Measurements from ENCODE around the gene UBLCP1.
"Not testable (repeated sequence)": the region's sequence is repeated elsewhere in the genome, so short reads cannot be mapped to it uniquely, and the experiment has no call there.

The UBLCP1 gene

GRCh38 chr5:159218595-159219023, 44.5 kb upstream of the UBLCP1 start:
- ChIA-PET POLR2A (no interaction called here), CTCF (no interaction called here)
- TF ChIP-seq PKNOX1 (IDR thresholded peaks at IDR 0.05) (no peak), HDGF (IDR thresholded peaks at IDR 0.05; ENCODE audit: borderline replicate concordance) (no peak), NFRKB (IDR thresholded peaks at IDR 0.05) (no peak), L3MBTL2 (conservative IDR thresholded peaks at IDR 0.05) (no peak), FOXM1 (IDR thresholded peaks at IDR 0.05; ENCODE audit: borderline replicate concordance) (no peak), ZNF384 (IDR thresholded peaks at IDR 0.05) (no peak)
- no peak for DNase-seq (ENCODE audit: extremely low spot score)

- CTCF ChIA-PET = interaction anchor here (0.7 kb wide), 1 partner anchor 751 kb away, joined by 3 read pairs; no protein-coding TSS in a partner anchor
- TF ChIP-seq ARNT (IDR thresholded peaks at IDR 0.05) (no peak), FOXK2 (IDR thresholded peaks at IDR 0.05) (no peak)
- no peak for DNase-seq (ENCODE audit: extremely low spot score)
- POLR2A ChIA-PET = no interaction called here
Measured at GRCh38 chr5:159220206-159220605, 42.9 kb upstream of the UBLCP1 start.

GRCh38 chr5:159223469-159223868, 39.6 kb upstream of the UBLCP1 start:
- CTCF ChIA-PET = no interaction called here
- no peak for TF ChIP-seq SP1 (IDR thresholded peaks at IDR 0.05)
- TF ChIP-seq LEF1 (IDR thresholded peaks at IDR 0.05; ENCODE audit: borderline replicate concordance) = no peak
- no peak for TF ChIP-seq BHLHE40 (IDR thresholded peaks at IDR 0.05; ENCODE audit: borderline replicate concordance)
- no peak for TF ChIP-seq SUZ12 (IDR thresholded peaks at IDR 0.05)
- no peak for TF ChIP-seq PKNOX1 (IDR thresholded peaks at IDR 0.05)
- no peak for TF ChIP-seq NFRKB (IDR thresholded peaks at IDR 0.05)
- TF ChIP-seq CTBP1 (IDR thresholded peaks at IDR 0.05; ENCODE audit: borderline replicate concordance) = no peak
- TF ChIP-seq FOXK2 (IDR thresholded peaks at IDR 0.05) = no peak
- TF ChIP-seq ARNT (IDR thresholded peaks at IDR 0.05) = no peak
- no peak for TF ChIP-seq HDGF (IDR thresholded peaks at IDR 0.05; ENCODE audit: borderline replicate concordance)
- no peak for TF ChIP-seq FOXM1 (IDR thresholded peaks at IDR 0.05; ENCODE audit: borderline replicate concordance)
- TF ChIP-seq L3MBTL2 (conservative IDR thresholded peaks at IDR 0.05) = no peak
- no peak for TF ChIP-seq FOXA1 (IDR thresholded peaks at IDR 0.05)
- TF ChIP-seq ELF4 (IDR thresholded peaks at IDR 0.05) = no peak
- no peak for TF ChIP-seq TARDBP (IDR thresholded peaks at IDR 0.05)
- no peak for TF ChIP-seq ZNF384 (IDR thresholded peaks at IDR 0.05)
- POLR2A ChIA-PET = interaction anchor here (0.6 kb wide), 1 partner anchor 66 kb away, joined by 3 read pairs; no protein-coding TSS in a partner anchor
- DNase-seq (ENCODE audit: extremely low spot score) = no peak

GRCh38 chr5:159224471-159224870, 38.6 kb upstream of the UBLCP1 start:
- ChIA-PET CTCF (no interaction called here), POLR2A (no interaction called here)
- DNase-seq (ENCODE audit: extremely low spot score) = no peak
- TF ChIP-seq ZNF384 (IDR thresholded peaks at IDR 0.05) (no peak), FOXM1 (IDR thresholded peaks at IDR 0.05; ENCODE audit: borderline replicate concordance) (no peak), FOXK2 (IDR thresholded peaks at IDR 0.05) (no peak), FOXA1 (IDR thresholded peaks at IDR 0.05) (no peak), NFRKB (IDR thresholded peaks at IDR 0.05) (no peak), ELF4 (IDR thresholded peaks at IDR 0.05) (no peak), SP1 (IDR thresholded peaks at IDR 0.05) (no peak), HDGF (IDR thresholded peaks at IDR 0.05; ENCODE audit: borderline replicate concordance) (no peak), ARNT (IDR thresholded peaks at IDR 0.05) (no peak)

- CTCF ChIA-PET = no interaction called here
- no peak for TF ChIP-seq HDGF (IDR thresholded peaks at IDR 0.05; ENCODE audit: borderline replicate concordance)
- TF ChIP-seq TARDBP (IDR thresholded peaks at IDR 0.05) = no peak
- no peak for TF ChIP-seq LEF1 (IDR thresholded peaks at IDR 0.05; ENCODE audit: borderline replicate concordance)
- DNase-seq (ENCODE audit: extremely low spot score) = no peak
- POLR2A ChIA-PET = no interaction called here
Measured at GRCh38 chr5:159226451-159226850, 36.6 kb upstream of the UBLCP1 start.

- POLR2A ChIA-PET = no interaction called here
- no peak for TF ChIP-seq ELF4 (IDR thresholded peaks at IDR 0.05)
- no peak for TF ChIP-seq CTBP1 (IDR thresholded peaks at IDR 0.05; ENCODE audit: borderline replicate concordance)
- TF ChIP-seq TARDBP (IDR thresholded peaks at IDR 0.05) = no peak
- no peak for TF ChIP-seq SUZ12 (IDR thresholded peaks at IDR 0.05)
- no peak for TF ChIP-seq NFRKB (IDR thresholded peaks at IDR 0.05)
- no peak for DNase-seq (ENCODE audit: extremely low spot score)
- CTCF ChIA-PET = no interaction called here
Measured at GRCh38 chr5:159227452-159227851, 35.6 kb upstream of the UBLCP1 start.

GRCh38 chr5:159228097-159228496, 35.0 kb upstream of the UBLCP1 start:
- POLR2A ChIA-PET; CTCF ChIA-PET; DNase-seq (ENCODE audit: extremely low spot score): not testable (repeated sequence)

- ChIA-PET CTCF (no interaction called here), POLR2A (interaction anchor here (2.2 kb wide), 1 partner anchor 23 kb away, joined by 6 read pairs; no protein-coding TSS in a partner anchor)
- TF ChIP-seq TARDBP (IDR thresholded peaks at IDR 0.05) (no peak), SP1 (IDR thresholded peaks at IDR 0.05) (no peak), FOXA1 (IDR thresholded peaks at IDR 0.05) (no peak), NFRKB (IDR thresholded peaks at IDR 0.05) (no peak), ARNT (IDR thresholded peaks at IDR 0.05) (no peak), PKNOX1 (IDR thresholded peaks at IDR 0.05) (no peak), LEF1 (IDR thresholded peaks at IDR 0.05; ENCODE audit: borderline replicate concordance) (no peak), CTBP1 (IDR thresholded peaks at IDR 0.05; ENCODE audit: borderline replicate concordance) (no peak), ZNF384 (IDR thresholded peaks at IDR 0.05) (no peak), HDGF (IDR thresholded peaks at IDR 0.05; ENCODE audit: borderline replicate concordance) (no peak), L3MBTL2 (conservative IDR thresholded peaks at IDR 0.05) (no peak)
- no peak for DNase-seq (ENCODE audit: extremely low spot score)
Measured at GRCh38 chr5:159230657-159231056, 32.4 kb upstream of the UBLCP1 start.

Data from HEK293T (cell line).